SK-N-MC (cell line): ENCODE data around the gene PHF8.

ENCODE experiments used
- EZH2 ChIP-seq: fragments of 200-600 bp; sonication (generic); IDR thresholded peaks from one replicate; pipeline ENCODE4 v1.6.1; 2017; ENCODE audit warnings: antibody characterized with exemption
- FOXP2 ChIP-seq: optimal IDR thresholded peaks from 2 replicates; pipeline ENCODE3; 2011; ENCODE audit warnings: mild to moderate bottlenecking, moderate library complexity; ENCODE audit not compliant: insufficient read depth; ENCODE audit errors: extremely low read length, control extremely low read depth

DNA sequence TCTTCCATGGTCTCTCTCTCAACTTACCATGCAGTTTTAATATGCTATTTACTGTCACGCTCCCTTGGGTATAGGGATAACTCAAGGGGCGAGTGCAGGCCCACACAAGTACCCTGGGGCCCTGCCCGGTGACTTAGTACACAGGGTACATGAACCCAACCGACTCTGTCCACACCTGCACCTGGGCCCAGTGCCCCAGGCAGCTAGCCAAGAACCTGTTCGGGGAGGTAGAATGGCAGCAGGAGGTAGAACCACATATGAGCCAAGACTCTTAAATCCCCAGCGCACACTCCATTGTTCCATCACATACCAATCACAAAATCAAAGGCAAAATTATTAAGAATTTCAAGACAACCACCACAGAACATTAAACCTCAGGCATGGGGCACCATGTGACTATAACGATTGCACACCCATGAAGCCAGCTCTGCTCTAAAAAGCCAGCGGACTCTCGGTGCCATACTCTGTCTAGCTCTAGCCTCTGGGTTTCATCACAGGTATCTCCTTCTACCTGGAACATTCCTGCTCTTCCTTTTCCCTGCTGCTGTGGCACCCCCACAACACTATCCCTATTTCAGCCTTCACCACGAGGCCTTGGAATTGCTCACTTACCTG, 14.6 kb downstream of the PHF8 start:
- no peak for TF ChIP-seq EZH2
- no peak for TF ChIP-seq FOXP2
